OCI-M2 (cell line): Measurements from ENCODE around the gene NMS.
"Not testable (repeated sequence)": the region's sequence is repeated elsewhere in the genome, so short reads cannot be mapped to it uniquely, and the experiment has no call there.

Source experiments
- DNase-seq: peaks from one replicate; lab custom pipeline; 2025; ENCODE audit not compliant: unreplicated experiment; lab: John Stamatoyannopoulos, UW

The NMS gene

DNA sequence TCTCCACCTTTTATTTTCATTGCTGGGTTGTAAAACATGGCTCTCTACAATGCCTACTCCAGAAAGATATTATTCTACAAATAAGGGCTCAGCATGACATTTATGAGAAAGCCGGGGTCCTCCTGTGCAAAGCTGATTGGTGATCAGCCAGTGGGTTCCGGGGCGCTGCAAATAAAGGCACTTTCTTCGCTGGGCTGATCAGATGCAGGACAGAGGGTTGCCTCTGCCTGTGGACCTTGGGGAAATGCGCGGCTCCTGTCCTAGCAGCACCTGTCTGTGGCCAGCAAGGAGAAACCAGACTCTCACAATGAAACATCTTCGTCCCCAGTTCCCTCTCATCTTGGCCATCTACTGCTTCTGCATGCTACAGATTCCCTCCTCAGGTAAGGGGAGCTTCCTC is at the start of gene NMS:
Gene NMS (plus strand): TSS at position 301 of the 400 bp plus-strand sequence. CDS start 7 bp downstream, at position 308.
- DNase-seq, result no peak

- no peak for DNase-seq
Measured at GRCh38 chr2:100422320-100423055, 47.8 kb upstream of the NMS start.

GRCh38 chr2:100423631-100424030 is 46.7 kb upstream of the NMS start:
- no peak for DNase-seq

DNA sequence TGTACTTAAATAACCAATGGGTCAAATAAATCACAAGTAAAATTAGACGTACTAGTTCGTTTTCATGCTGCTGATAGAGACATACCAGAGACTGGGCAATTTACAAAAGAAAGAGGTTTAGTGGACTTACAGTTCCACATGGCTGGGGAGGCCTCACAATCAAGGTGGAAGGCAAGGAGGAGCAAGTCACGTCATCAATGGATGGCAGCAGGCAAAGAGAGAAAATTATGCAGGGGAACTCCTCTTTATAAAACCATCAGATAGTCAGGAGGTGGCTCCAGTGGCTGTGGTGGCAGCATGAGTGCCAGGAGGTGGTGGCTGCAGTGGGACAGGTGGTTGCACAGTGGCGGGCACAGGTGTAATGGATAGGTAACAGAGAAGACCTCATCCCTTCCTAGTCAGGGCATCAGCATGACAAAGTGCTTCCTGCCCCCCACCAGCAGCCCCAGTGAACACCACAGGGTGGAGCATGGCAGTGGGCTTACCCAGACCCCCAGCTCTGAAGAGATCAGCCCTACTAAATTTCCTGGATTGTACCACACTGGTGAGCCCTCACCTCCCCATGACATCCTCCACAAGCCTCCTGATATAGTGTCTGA is 45.9 kb upstream of the NMS start:
- no peak for DNase-seq

DNA sequence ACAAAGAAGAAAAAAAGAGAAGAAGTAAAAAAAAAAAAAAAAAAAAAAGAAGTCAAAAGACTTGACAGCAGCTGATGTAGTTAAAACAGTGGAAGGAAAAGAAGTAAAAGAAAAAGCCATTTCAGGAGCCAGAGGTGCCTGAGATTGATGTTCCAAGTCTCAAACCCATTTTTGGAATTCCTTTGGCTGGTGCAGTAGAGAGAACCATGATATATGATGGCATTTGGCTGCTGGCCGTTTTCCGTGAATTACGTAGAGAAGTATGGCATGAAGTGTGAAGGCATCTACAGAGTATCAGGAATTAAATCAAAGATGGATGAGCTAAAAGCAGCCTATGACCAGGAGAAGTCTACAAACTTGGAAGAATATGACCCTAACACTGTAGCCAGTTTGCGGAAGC is 45.2 kb upstream of the NMS start:
- no peak for DNase-seq

- no peak for DNase-seq
Measured at GRCh38 chr2:100425573-100426383, 44.5 kb upstream of the NMS start.

DNA sequence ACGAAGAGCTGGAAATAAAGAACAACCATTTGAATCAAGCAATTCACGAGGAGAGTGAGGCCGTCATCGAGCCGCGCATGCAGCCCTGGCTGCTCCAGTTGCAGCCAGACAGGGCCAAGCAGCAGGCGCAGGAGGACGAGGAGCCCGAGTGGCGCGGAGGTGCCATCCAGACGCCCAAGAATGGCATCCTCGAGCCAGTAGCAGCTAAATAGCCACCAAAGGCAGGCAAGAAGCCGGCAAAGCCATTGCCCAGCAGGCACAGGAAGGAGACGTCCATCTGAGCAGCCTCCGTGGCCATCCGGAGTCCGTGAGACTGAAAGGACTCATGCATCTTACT is 43.9 kb upstream of the NMS start:
- no peak for DNase-seq

DNA sequence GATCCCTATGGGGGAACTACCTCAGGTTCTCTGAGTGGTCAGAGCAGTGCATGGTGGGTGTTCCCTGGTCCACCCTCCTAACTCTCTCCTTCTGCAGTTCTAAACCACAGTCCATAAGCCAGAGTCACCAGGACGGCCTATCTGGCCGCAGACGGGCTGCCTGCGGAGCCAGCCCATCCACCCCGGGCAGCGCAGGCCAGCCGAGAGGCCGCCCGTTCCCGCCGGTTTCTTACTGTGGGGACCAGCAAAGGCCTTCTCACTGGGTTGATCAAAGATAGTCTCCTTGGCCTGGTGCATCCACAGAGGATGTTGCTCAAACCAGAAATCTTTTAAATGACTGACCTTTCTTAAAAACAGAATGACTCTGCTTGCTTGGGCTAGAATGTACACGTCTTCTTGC is 43.2 kb upstream of the NMS start:
- DNase-seq, result no peak

DNA sequence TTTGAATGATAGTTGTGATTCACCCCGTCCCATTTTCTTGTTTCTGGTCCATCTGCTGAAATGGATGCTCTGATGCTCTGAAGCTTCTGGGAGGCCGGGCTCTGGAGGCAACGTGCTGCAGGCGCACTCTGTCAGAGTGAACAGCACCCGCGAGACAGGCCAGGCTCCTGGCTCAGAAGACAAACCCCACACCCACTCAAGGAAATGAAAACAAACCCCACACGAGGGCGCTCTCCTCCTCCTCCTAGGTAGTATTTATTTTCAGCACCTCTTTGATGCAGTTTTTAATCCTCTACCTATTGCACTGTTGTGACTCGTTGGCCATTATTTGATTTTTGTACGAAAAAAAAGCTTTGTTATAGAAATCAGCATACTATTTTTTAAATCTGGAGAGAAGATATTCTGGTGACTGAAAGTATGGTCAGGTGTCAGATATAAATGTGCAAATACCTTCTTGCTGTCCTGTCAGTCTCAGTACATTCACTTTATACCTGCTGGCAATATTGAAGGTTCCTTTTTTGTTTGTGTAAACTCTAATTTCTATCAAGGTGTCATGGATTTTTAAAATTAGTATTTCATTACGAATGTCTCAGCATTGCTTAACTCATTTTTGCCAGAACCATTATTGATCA is 42.5 kb upstream of the NMS start:
- no peak for DNase-seq

- DNase-seq, result no peak
Measured at GRCh38 chr2:100429726-100430125, 40.6 kb upstream of the NMS start.

DNA sequence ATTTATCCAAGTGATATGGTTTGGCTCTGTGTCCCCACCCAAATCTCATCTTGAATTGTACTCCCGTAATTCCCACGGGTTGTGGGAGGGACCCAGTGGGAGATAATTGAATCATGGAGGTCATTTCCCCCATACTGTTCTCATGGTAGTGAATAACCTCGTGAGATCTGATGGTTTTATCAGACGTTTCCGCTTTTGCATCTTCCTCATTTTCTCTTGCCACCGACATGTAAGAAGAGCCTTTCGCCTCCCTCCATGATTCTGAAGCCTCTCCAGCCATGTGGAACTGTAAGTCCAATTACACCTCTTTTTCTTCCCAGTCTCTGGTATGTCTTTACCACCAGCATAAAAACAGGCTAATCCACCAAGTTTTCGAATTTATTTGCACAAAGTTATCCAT is 32.5 kb upstream of the NMS start:
- DNase-seq, result no peak

DNA sequence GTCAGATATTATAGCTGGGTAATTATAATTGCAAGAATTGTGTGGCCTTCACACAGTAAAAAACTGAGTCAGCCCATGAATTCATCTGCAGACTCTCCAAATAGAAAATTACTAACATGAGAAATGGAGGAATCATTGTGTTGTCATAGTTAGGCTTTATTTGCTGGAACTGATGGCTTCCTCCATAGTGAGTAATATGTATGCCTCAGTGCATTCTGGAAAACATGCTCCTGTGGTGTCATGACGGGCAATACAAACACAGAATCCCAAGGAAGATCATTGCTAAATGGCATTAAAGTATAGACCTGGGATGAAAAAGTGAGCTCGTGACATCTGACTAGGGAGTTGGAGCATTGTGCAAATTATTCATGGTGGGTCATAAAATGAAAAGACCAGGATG is 23.6 kb upstream of the NMS start:
- DNase-seq, result no peak

DNA sequence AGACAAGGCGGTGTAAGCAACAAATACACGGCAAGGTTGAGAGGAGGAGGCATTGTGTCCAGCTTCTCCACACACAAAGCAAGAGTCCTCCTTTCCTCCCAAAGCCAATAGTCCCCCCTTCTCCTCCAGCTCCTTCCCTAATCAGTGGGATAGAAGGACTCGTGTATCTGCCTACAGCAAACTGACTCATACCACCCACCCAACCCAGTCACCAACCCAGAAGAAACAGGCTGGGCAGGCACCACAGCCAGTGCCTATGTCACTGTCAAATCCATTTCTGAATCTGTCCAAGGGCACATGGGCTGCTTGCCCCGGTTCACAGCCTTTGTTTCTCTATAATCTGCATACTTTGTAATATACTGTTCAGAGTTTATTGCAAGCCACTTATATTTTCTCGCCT is 19.2 kb upstream of the NMS start:
- DNase-seq, result no peak

- no peak for DNase-seq
Measured at GRCh38 chr2:100451734-100452133, 18.5 kb upstream of the NMS start.

- no peak for DNase-seq
Measured at GRCh38 chr2:100453853-100454252, 16.4 kb upstream of the NMS start.

DNA sequence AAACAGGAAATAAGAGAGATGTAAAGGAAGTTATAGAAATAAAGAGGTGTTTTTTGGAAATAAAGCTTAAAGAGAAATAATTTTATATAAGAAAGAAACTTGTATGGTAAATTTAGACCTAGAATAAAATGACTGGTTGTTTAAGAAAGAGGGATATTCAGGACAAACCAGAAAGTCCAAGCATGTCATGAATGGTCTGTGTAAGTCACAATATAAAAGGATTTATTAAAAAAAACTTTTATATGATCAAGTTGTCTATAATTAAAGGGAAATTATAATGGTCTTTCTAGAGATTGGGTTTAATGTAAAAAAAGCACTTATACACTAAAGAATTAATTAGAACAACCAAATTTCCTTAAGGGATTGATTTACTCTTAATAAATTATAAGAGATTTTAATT is 13.9 kb upstream of the NMS start:
- DNase-seq, result not testable (repeated sequence)

GRCh38 chr2:100460904-100461530 is 9.3 kb upstream of the NMS start:
- no peak for DNase-seq

DNA sequence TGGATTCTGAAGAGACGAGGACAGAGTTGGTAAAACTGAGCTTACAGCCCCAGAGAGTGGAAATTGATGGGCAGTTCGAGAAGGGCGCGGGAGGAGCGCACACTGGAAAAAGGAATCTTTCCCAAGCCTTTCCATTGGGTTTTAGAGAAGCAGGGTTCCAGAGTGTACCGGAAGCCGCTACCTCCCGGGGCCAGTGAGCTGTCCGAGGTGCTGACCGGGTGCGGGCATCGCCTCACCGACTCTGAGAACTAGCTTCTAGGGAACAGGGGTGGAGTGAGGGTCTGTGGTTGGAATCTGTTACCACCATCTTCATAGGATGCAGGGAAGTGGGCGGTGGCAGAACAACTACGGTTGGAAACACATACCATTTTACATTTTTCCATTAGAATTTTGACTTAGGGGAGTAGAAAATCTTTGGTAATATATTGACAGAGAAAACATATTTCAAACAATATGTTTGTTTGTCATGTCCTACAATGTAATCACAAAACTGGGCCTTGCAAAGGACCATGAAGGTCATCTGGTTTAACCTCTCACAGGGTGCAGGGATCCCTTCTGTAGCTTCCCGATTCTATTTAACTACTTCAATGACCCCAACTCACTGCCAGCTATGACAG is 724 bp downstream of the NMS start:
- no peak for DNase-seq

- no peak for DNase-seq
Measured at GRCh38 chr2:100476606-100477005, 6.3 kb downstream of the NMS start.

DNA sequence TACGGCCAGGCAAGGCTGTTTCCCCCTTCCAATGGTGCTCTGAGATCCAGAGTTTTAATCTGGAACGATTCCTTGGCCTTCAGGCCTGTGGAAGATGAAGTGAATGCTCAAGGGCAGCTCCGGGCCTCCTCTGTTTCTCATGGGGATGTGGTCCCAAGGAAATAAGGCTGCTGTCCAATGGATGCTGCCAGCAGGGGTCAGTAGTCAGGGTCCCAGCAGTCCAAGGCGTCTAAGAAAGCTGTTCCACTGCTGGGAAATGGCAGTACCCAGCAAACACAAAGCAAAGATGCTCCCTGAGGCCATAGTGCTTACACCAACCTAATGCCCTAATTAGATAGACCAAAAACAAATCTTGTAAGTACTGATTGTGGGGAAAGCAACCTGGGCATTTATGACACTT is 12.5 kb downstream of the NMS start:
- DNase-seq, result no peak

- no peak for DNase-seq
Measured at GRCh38 chr2:100483895-100484294, 13.6 kb downstream of the NMS start.
